HG03159 (cell line): ENCODE data around the gene KLHL12.

Experiments
- ATAC-seq: cut with Tn5 transposase; IDR thresholded peaks from one replicate; pipeline ENCODE4 v1.9.1; 2021; ENCODE audit warnings: mild to moderate bottlenecking, moderate library complexity; ENCODE audit not compliant: unreplicated experiment

The KLHL12 gene

DNA sequence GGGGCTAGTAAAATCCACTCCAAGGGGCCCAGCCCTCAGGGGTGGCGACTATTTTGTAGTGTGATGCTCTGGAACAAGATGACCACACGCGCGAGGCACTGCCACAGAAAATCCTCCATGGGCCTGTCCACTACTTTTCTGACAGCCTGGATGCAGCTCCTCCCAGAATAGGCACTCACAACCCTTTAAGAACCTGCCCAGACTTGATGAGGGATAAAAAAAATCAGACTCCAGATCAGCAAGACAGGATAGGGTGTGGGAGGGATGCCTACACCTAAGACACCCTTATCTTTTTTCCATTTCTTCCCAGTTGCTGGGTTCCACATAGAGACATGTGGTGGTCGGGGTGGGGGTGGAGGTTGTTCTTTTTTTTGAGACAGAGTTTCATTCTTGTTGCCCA lies 82.8 kb downstream of the KLHL12 start:
- no peak for ATAC-seq

DNA sequence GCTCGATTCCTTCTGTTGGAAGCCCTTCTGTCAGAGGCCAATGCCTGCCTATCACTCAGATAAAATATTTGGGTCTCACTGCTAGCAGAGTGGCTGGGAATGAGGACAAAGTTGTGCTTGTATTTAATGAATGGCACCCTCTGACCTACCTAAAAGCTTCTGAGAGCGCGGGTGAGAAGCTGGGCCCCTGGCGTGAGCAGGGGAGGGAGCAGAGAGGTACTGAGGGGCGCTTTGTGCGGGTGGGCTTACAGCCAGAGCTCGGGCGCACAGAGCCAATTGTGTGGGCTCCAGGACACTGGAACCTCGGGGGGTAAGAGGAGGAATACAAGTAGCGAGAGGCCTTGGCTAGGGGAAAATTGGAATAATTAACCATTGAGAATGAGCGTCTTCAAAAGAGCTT lies 84.0 kb downstream of the KLHL12 start:
- no peak for ATAC-seq
